ENCODE data around the gene KDM5B. TPM values are rescaled to one million over a fixed set of nuclear protein-coding genes. Genes with fewer than 3 reads are reported as not detected.

The KDM5B gene
- polyA plus RNA-seq, 5 donors: 81.0 to 121 (median 107) TPM

DNA sequence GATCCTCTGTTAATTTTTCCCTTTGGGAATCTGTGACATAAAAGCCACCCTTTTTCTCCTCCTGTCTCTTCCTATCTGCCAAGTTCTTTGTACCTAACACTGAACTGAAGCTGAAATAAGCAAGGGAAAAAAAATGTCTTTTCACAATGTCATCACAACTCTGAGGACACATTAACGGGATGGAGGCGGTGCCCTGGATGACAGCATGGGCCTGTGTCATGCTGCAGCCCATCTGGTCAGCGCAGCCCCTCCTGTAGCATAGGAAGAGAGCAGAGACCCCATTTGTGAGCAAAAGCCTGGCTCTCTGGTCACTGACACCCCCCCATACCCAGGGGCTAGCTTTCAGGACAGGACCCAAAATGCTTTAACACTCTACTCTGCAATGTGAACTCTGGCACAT, 120.4 kb downstream of the KDM5B start:
- no peak for DNase-seq

DNA sequence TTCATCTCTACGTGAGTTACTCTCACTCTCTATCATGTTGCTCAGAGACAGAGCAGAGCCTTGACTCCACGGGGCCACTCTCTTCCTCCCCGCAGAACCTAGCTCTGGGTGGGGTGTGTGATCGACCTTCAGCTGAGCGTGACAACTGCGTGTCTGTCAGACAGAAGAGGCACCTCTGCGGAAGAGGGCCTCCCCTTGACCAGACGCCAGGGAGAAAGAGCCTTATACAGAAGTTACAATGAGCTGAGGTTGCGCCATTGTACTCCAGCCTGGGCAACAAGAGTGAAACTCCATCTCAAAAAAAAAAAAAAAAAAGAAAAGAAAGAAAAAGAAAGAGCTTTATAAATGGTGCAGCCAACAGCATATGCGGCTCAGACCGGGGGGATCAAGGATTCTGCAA, 120.9 kb downstream of the KDM5B start:
- no peak for DNase-seq

DNA sequence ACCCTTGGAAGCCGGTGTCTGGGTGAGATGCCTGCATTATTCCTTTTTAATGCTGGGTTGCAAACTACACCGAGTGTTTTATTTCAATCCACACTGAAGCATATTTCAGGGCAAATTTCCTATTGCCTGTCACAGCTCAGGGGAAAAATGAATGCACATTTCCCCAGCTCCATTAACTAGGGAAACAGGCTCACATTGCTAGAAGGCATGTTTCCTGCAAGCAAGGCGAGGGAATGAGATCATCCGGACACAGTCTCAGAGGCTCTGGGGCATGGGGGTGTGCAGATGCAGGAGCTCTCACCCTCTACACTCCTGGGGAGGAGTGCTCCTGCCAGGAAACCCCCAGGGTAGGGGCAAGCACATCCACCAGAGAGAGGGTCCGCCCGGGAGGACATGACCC, 122.6 kb downstream of the KDM5B start:
- no peak for DNase-seq

DNA sequence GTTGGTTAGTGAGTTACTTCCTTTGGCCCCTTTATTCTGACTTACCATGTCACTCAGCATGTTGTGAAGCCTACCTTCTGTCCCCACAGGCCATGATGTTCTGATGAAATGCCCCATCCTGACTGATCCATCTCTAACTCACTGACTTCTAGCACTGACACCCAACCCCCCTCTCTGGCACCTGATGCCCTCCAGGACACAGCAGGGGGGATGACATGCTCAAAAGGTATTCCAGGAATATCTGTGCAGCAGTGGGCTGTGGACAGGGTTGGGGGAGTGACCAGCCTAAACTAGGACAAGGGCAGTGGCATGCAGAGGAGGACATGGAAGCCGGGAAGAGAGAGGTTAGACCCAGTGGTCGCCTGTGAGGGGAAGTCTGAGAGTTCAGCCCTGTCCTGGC, 123.5 kb downstream of the KDM5B start:
- no peak for DNase-seq

DNA sequence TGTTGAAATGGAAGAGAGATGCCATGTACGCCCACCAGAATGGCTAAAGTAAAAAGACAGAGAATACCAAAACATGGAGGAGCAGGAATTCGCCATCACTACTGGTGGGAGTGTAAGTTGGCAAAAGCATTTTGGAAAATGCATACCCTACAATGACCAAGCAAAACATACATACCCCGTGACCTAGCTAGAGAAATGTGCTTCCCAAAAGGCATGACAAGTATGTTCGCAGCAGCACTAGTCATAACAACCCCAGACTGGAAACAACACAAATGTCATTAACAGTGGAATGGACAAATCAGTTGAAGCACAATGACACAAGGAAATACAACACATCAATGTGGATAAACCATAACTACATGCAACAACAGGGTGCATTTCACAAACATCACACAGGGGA, 125.2 kb downstream of the KDM5B start:
- no peak for DNase-seq

DNA sequence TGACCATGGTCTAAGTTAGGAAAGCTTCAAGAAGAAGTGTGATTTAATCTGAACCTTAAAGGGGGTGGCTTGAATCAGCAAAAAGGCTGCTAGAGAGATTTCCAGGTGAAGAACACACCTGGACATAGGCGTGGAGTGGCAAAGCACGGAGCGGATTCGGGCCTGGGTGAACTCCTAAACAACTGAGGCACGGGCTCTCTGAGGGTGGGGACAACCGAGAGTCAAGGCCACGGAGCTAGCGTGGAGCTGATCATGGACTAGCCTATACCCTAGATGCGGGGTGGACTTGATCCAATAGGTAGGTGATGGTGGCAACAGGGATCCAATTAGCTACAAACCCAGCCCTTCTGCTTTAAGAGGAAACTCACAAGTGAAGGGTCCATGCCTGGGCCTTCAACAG, 125.7 kb downstream of the KDM5B start:
- no peak for DNase-seq

DNA sequence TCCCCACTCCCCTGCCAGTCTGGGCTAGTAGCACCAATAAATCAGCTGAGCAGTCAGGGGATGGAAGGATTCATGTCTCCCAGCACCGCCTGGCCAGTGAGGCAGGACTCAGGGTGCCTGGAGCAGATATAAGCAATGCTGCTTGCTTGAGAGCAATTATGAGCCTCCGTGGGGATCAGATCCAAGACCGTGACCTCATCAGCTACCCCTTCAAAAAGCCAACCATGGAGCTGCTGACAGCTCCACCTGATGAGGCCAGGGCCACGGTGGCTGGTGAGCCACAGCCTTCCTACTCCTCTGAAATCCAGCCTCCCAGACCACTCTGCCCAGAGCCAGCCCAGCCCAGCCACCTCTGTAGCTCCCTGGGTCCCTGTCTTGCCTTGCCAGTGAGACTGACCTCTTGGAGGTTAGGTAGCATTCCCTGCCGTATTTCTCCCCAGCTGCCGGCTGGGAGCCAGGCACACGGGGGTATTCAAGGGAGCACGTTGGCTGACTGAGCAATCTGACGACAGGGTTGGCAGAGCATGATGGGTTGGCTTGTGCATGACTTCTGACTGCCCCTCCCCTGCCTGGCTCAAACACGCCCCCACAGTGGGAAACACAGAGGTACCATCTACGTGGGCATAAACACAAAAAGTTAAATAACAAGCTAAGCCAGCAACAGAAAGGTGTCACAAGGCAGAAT, 126.3 kb downstream of the KDM5B start:
- DNase-seq: no peak

DNA sequence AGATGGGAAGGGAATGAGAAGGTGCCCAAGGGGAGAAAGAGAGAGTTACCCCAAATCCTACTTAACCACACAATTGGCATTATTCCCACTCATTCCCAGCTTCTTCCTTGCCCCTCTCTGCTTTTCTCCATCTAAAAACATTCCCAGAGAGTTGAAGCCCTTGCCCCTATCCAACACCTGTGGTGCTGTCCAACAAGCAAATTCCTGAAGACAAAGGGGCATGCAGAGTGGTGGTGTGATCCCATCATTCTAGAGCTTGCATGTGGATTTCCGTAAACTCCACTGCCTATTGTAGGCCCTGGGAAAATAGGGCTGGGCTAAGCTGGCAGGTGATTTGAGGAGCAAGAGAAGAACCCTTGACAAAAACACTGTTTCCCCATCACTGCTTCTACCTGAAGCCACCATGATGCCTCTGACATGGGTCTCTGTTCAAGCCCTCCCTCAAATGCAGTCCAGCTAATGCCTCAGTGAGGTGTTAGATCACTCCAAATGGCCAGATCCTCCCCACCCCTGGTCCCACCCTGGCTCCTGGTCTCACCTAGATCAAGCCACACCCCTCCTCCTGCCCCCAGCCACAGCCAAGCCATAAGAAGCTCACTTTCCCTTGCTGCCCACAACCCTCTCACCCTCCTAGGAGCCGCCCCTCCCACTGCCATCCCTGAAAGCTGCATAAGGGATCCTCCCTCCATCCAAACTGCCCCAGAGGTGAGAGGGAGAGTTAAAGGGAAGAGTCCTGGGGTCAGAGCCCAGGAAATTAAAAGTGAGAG, 127.5 kb downstream of the KDM5B start:
- DNase-seq: no peak

DNA sequence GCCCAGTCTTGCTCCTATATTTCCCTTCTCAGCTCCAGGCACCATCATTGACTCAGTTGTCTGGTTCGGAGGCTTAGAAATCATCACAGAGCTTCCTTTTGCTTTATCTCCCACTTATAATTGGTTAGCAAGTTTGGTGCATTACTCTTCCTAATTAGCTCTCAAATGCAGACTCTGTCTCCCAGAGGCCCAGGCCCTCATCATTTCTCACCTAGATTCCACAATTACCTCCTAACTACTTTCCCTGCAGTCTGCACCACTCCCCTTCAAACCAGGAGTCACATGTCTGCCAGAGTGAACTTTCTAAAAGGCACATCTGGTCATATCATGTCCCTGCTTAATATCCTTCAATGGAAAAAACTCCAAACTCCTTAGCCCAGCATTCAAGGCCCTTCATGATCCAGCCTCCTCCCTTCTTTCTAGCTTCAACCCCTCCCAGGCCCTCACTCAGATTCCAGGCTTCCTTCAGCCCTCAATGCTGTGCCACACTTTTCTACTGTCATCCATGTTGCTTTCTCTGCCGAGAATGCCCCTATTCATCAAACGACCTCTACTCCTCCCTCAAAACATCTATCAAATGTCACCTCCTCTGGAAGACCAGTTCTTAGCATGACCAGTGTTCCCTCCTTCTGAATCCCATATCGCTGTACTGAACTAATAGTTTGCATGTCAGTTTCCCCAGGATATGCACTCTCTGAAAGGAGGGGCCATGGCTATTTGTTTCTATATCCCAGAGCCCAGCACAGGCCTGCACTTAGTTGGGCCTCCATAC, 128.6 kb downstream of the KDM5B start:
- DNase-seq: no peak

DNA sequence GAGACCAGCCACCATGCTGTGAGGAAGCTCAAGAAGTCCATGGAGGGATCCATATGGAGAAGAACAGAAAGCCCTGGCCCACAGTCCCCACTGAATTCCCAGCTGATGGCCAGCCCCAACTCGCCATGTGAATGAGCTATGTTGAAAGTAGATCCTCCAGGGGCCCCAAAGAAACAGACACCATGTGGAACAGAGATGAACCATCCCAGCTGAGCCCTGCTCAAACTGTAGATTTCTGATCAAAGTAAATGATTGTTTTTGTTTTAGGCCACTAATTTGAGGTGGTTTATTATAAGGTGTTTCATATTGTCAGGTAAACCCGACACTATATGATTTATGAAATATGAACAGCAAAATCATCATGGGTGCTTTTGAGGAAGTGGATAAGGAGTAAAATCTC, 130.8 kb downstream of the KDM5B start:
- DNase-seq: no peak

Other genes with a start within 250 kb of the KDM5B start
- gene SYT2, start 98.0 kb downstream of the KDM5B start, polyA plus RNA-seq (ENCODE audit: insufficient read depth in 1 of 5, insufficient read length in 5 of 5, low replicate concordance in 1 of 5): 1 to 10 TPM; 2.1 to 4.5 (median 3.6) TPM
- 1 to 10 TPM; 1.4 to 3.4 (median 2.3) TPM for gene PCAT6, start 2.5 kb upstream of the KDM5B start, polyA plus RNA-seq (ENCODE audit: insufficient read depth in 1 of 5, insufficient read length in 5 of 5, low replicate concordance in 1 of 5)
- gene RABIF, start 80.7 kb upstream of the KDM5B start, polyA plus RNA-seq (ENCODE audit: insufficient read depth in 1 of 5, insufficient read length in 5 of 5, low replicate concordance in 1 of 5): 1 to 10 TPM; 7.3 to 9.7 (median 8.7) TPM
- gene KLHL12, start 118.8 kb upstream of the KDM5B start, polyA plus RNA-seq (ENCODE audit: insufficient read depth in 1 of 5, insufficient read length in 5 of 5, low replicate concordance in 1 of 5): 10 to 100 TPM; 29.4 to 39.6 (median 36.5) TPM
- 10 to 100 TPM; 65.9 to 73.2 (median 68.1) TPM for gene ADIPOR1, start 149.9 kb upstream of the KDM5B start, polyA plus RNA-seq (ENCODE audit: insufficient read depth in 1 of 5, insufficient read length in 5 of 5, low replicate concordance in 1 of 5)
- 10 to 100 TPM; 29.5 to 37.3 (median 33.2) TPM for gene CYB5R1, start 158.8 kb upstream of the KDM5B start, polyA plus RNA-seq (ENCODE audit: insufficient read depth in 1 of 5, insufficient read length in 5 of 5, low replicate concordance in 1 of 5)
- gene TMEM183A, start 199.0 kb upstream of the KDM5B start, polyA plus RNA-seq (ENCODE audit: insufficient read depth in 1 of 5, insufficient read length in 5 of 5, low replicate concordance in 1 of 5): 10 to 100 TPM; 67.8 to 74.0 (median 71.2) TPM
- 1 to 10 TPM; 2.9 to 5.3 (median 3.1) TPM for gene PPFIA4, start 218.1 kb upstream of the KDM5B start, polyA plus RNA-seq (ENCODE audit: insufficient read depth in 1 of 5, insufficient read length in 5 of 5, low replicate concordance in 1 of 5)

All from right lung (tissue), 5 donors.